ENCODE data around the gene DENND6B. TPM values are rescaled to one million over a fixed set of nuclear protein-coding genes. Genes with fewer than 3 reads are reported as not detected.
A peak's percentile ranks its signal among the peaks of the same experiment; 100 is the strongest.

Gene DENND6B
- total and polyA plus RNA-seq, 2 of the 13 experiments (the other 11 are each of a cell fraction or from before 2014, with no cell fraction given) = 0.95 to 3.8 TPM

DNA sequence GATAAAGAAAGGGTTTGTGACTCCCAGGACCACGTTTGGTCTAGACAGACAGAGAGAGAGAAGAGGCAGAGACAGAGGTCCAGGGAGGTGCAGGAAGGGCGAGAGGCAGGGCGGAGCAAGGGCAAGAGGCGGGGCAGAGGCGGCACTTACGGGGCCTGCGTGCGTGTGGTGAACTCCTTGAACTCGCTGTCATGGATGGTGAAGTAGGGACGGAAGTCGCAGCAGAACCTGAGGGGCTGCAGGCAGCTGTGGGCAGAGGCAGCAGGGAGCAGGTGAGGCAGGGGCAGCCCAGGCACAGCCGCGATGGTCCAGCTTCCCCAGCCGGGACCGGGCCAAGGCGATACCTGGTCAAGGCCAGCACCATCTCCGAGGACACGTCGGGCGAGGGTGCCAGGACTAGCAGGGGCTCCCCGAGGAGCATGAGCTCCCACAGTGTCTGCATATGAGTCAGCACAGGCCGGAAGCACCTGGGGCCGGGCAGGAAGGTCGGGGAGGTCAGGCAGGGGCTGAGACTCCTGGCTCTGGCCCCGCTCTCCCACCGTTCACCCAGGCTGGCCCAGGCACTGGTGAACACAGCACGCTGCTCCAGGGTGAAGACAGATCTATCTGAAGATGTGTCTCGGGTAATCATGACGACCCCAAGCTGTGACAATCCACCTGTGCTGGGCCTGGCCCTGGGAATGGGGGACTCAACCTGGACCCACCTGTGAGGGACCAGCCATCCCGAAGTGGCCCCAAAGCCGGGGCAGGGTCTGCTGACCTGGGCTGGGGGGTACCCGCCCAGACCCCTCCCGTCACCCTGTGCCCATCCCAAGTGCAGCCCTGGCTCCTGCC is 12.1 kb downstream of the DENND6B start (continued):
- TF ChIP-seq, protein P1, sequence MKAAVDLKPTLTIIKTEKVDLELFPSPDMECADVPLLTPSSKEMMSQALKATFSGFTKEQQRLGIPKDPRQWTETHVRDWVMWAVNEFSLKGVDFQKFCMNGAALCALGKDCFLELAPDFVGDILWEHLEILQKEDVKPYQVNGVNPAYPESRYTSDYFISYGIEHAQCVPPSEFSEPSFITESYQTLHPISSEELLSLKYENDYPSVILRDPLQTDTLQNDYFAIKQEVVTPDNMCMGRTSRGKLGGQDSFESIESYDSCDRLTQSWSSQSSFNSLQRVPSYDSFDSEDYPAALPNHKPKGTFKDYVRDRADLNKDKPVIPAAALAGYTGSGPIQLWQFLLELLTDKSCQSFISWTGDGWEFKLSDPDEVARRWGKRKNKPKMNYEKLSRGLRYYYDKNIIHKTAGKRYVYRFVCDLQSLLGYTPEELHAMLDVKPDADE (CRISPR knock-in tag; IDR thresholded peaks at IDR 0.05) = no peak
- TF ChIP-seq, protein P2, sequence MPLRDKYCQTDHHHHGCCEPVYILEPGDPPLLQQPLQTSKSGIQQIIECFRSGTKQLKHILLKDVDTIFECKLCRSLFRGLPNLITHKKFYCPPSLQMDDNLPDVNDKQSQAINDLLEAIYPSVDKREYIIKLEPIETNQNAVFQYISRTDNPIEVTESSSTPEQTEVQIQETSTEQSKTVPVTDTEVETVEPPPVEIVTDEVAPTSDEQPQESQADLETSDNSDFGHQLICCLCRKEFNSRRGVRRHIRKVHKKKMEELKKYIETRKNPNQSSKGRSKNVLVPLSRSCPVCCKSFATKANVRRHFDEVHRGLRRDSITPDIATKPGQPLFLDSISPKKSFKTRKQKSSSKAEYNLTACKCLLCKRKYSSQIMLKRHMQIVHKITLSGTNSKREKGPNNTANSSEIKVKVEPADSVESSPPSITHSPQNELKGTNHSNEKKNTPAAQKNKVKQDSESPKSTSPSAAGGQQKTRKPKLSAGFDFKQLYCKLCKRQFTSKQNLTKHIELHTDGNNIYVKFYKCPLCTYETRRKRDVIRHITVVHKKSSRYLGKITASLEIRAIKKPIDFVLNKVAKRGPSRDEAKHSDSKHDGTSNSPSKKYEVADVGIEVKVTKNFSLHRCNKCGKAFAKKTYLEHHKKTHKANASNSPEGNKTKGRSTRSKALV (CRISPR knock-in tag; IDR thresholded peaks at IDR 0.05) = no peak
- no peak for TF ChIP-seq ZNF329 (CRISPR knock-in tag; IDR thresholded peaks at IDR 0.05; ENCODE audit: low read depth)
- TF ChIP-seq ZNF598 (CRISPR knock-in tag; IDR thresholded peaks at IDR 0.05; ENCODE audit: borderline replicate concordance) = no peak
- TF ChIP-seq, protein P3, sequence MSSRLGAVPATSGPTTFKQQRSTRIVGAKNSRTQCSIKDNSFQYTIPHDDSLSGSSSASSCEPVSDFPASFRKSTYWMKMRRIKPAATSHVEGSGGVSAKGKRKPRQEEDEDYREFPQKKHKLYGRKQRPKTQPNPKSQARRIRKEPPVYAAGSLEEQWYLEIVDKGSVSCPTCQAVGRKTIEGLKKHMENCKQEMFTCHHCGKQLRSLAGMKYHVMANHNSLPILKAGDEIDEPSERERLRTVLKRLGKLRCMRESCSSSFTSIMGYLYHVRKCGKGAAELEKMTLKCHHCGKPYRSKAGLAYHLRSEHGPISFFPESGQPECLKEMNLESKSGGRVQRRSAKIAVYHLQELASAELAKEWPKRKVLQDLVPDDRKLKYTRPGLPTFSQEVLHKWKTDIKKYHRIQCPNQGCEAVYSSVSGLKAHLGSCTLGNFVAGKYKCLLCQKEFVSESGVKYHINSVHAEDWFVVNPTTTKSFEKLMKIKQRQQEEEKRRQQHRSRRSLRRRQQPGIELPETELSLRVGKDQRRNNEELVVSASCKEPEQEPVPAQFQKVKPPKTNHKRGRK (CRISPR knock-in tag; IDR thresholded peaks at IDR 0.05) = no peak
- no peak for TF ChIP-seq MIER3 (CRISPR knock-in tag; IDR thresholded peaks at IDR 0.05; ENCODE audit: borderline replicate concordance)
- peak; percentile 18; the same call in 1 of the 2 replicates for TF ChIP-seq HOXA3 (CRISPR knock-in tag; IDR thresholded peaks at IDR 0.05)
- TF ChIP-seq, protein P4, sequence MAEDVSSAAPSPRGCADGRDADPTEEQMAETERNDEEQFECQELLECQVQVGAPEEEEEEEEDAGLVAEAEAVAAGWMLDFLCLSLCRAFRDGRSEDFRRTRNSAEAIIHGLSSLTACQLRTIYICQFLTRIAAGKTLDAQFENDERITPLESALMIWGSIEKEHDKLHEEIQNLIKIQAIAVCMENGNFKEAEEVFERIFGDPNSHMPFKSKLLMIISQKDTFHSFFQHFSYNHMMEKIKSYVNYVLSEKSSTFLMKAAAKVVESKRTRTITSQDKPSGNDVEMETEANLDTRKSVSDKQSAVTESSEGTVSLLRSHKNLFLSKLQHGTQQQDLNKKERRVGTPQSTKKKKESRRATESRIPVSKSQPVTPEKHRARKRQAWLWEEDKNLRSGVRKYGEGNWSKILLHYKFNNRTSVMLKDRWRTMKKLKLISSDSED (CRISPR knock-in tag; IDR thresholded peaks at IDR 0.05) = no peak
- TF ChIP-seq, protein P5, sequence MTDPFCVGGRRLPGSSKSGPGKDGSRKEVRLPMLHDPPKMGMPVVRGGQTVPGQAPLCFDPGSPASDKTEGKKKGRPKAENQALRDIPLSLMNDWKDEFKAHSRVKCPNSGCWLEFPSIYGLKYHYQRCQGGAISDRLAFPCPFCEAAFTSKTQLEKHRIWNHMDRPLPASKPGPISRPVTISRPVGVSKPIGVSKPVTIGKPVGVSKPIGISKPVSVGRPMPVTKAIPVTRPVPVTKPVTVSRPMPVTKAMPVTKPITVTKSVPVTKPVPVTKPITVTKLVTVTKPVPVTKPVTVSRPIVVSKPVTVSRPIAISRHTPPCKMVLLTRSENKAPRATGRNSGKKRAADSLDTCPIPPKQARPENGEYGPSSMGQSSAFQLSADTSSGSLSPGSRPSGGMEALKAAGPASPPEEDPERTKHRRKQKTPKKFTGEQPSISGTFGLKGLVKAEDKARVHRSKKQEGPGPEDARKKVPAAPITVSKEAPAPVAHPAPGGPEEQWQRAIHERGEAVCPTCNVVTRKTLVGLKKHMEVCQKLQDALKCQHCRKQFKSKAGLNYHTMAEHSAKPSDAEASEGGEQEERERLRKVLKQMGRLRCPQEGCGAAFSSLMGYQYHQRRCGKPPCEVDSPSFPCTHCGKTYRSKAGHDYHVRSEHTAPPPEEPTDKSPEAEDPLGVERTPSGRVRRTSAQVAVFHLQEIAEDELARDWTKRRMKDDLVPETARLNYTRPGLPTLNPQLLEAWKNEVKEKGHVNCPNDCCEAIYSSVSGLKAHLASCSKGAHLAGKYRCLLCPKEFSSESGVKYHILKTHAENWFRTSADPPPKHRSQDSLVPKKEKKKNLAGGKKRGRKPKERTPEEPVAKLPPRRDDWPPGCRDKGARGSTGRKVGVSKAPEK (CRISPR knock-in tag; IDR thresholded peaks at IDR 0.05; ENCODE audit: borderline replicate concordance) = no peak
- TF ChIP-seq MIER2 (CRISPR knock-in tag; IDR thresholded peaks at IDR 0.05) = no peak
- no peak for TF ChIP-seq ZNF672 (CRISPR knock-in tag; IDR thresholded peaks at IDR 0.05)
- TF ChIP-seq, protein P6, sequence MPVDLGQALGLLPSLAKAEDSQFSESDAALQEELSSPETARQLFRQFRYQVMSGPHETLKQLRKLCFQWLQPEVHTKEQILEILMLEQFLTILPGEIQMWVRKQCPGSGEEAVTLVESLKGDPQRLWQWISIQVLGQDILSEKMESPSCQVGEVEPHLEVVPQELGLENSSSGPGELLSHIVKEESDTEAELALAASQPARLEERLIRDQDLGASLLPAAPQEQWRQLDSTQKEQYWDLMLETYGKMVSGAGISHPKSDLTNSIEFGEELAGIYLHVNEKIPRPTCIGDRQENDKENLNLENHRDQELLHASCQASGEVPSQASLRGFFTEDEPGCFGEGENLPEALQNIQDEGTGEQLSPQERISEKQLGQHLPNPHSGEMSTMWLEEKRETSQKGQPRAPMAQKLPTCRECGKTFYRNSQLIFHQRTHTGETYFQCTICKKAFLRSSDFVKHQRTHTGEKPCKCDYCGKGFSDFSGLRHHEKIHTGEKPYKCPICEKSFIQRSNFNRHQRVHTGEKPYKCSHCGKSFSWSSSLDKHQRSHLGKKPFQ (CRISPR knock-in tag; IDR thresholded peaks at IDR 0.05; ENCODE audit: insufficient replicate concordance) = no peak

Data from HepG2 (cell line).